Right lobe of liver (tissue), 6 donors: ENCODE measurements around the gene FRMD4A. TPM values are rescaled to one million over a fixed set of nuclear protein-coding genes. Genes with fewer than 3 reads are reported as not detected.

Source experiments
- ATAC-seq, 4 donors: fragments of 200-7000 bp; cut with Tn5 transposase; one replicate each; pipeline ENCODE4 v1.9.1; 2020; ENCODE audit warnings: mild to moderate bottlenecking in 4 of 4, moderate library complexity in 4 of 4
- DNase-seq, 3 donors: peaks; one replicate each; pipeline ENCODE4 v3.0.0-alpha.2; 2020
- H3K27ac ChIP-seq, 3 donors: fragments of 200-600 bp; one replicate each; pipeline ENCODE4 v1.8.0; 2022
- H3K27me3 ChIP-seq, 2 donors: fragments of 200-600 bp; one replicate each; pipeline ENCODE4 v1.8.0; 2022
- H3K36me3 ChIP-seq, 4 donors: fragments of 200-600 bp; sonication (generic) in 1 of 4; one replicate each; pipeline versions ENCODE4 v1.5.1 to v1.8.0; 2017 to 2022; ENCODE audit warnings: control low read depth in 1 of 4
- H3K4me1 ChIP-seq, 4 donors: fragments of 200-600 bp; sonication (generic) in 1 of 4; one replicate each; pipeline versions ENCODE4 v1.5.1 to v1.8.0; 2017 to 2022; ENCODE audit warnings: control low read depth in 1 of 4
- H3K4me3 ChIP-seq, 3 donors: fragments of 200-600 bp; one replicate each; pipeline ENCODE4 v1.8.0; 2022
- H3K9me3 ChIP-seq, 4 donors: fragments of 200-600 bp; sonication (generic) in 1 of 4; one replicate each; pipeline versions ENCODE4 v1.5.1 to v1.8.0; 2017 to 2022; ENCODE audit warnings: control low read depth in 1 of 4
- CTCF ChIP-seq, 4 donors: fragments of 200-600 bp in 3 of 4; fragments of 450-650 bp in 1 of 4; IDR thresholded peaks; one replicate each; pipeline versions ENCODE4 v1.5.1 to v1.8.0; 2016 to 2022; ENCODE audit warnings: antibody characterized with exemption in 4 of 4, mild to moderate bottlenecking in 2 of 4
- POLR2A ChIP-seq: fragments of 450-650 bp; IDR thresholded peaks from one replicate; pipeline ENCODE4 v1.6.1; 2017; ENCODE audit warnings: antibody characterized with exemption, mild to moderate bottlenecking
- WGBS: methylation state at CpG from one replicate; pipeline ENCODE4 v1.1.6; 2018; ENCODE audit warnings: low coverage, low lambda C conversion rate; ENCODE audit not compliant: insufficient coverage; ENCODE audit errors: missing lambda C conversion rate; 5-methylcytosine and 5-hydroxymethylcytosine counted together
- intact Hi-C, 2 donors: fragments of 100-400 bp; cut with DNase I; formaldehyde crosslinking; loops; one replicate each; pipeline versions ENCODE4 v1.11.2 to v1.14.1; 2022
- total RNA-seq, 6 experiments: library from RNA; depleted of rRNA in 2 of 6; stranded (reverse); fragments of >200 nt in 2 of 6; fragmentation: NEBNext Ultra II Directional in 3 of 6; extraction: Animal tissue kit (Norgen Biotek cat#: 25700) in 3 of 6; gene quantifications; one replicate each; pipeline versions ENCODE4 v1.1.0 to v1.2.4, GENCODE V29; 2016 to 2023
- donor health status: DM: no; HTN: yes; CAD: no.
- donor health status: DM: no; HTN: no; CAD: no.
- donor health status: DM: no; HTN: no; CAD: no.
- donor health status: DM: no; HTN: yes; CAD: no.
- donor health status: DM: no; HTN: yes; CAD: no.

The FRMD4A gene
- total RNA-seq, 6 experiments from 2014 or later = 8.4 to 22.8 (median 13.3) TPM

- 56% methylated on average over 4 of the region's 4 CpGs for WGBS
Observed at GRCh38 chr10:14146501-14146900, 184.2 kb downstream of the FRMD4A start.

DNA sequence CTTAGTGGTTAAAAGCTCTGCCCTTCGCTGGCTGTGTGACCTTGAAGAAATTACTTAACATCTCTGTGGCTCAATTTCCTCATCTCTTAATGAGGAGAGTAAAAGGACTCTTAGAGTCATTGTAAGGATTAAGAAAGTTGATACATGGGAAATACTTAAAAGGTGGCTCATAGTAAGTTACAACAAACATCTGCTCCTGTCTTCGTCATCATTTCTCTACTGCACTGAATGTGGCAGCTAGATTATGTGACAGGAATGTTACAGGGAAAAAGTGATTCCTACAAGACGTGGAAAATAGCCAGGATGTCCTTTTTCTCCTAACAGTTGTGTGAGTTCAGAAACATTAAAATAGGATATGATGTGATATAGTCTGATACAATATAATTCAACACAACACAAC is 184.7 kb downstream of the FRMD4A start:
- WGBS = 73% methylated on average over 3 of the region's 3 CpGs
- no peaks in the 10 kb centered on the region for H3K27me3 ChIP-seq
- TF ChIP-seq CTCF (IDR thresholded peaks at IDR 0.05) (no peak), POLR2A (no peak)
- H3K4me1 ChIP-seq = no peaks in the 10 kb centered on the region
- ATAC-seq (no peak), DNase-seq (no peak)
- no peak overlapping the region for H3K4me3 ChIP-seq
- no peaks in the 10 kb centered on the region for H3K36me3 ChIP-seq
- no peak overlapping the region for H3K27ac ChIP-seq
- H3K9me3 ChIP-seq = no peaks in the 10 kb centered on the region
- intact Hi-C loops = no loop called here

More at GRCh38 chr10:14146501-14146900, 184.2 kb downstream of the FRMD4A start:
- Histone ChIP-seq H3K4me3 (no peak overlapping the region), H3K27me3 (no peaks in the 10 kb centered on the region), H3K9me3 (no peaks in the 10 kb centered on the region), H3K27ac (no peak overlapping the region), H3K36me3 (no peaks in the 10 kb centered on the region), H3K4me1 (no peaks in the 10 kb centered on the region)
- ATAC-seq (no peak), DNase-seq (no peak)
- intact Hi-C loops = no loop called here
- TF ChIP-seq POLR2A = no peak
- no peak for TF ChIP-seq CTCF (IDR thresholded peaks at IDR 0.05)

DNA sequence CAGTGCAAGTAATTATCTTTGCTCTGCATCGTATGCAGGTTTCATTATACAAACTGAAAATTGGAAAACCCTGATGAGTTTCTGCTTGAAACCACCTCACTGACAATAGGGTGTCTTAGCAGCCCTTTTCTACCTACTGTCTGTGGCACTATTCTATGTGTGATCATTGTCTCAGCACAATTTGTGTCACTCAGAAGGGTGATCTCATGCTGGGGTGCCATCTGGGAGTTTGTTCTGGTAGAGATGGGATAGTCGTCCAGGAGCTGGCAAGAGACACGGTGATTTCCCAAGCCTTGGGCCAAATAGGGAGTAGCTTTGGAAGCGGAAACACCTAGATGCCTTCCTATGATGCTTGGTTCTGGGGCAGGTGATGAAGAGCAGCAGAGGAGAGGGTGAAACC is 186.3 kb downstream of the FRMD4A start:
- no peaks in the 10 kb centered on the region for H3K27me3 ChIP-seq
- intact Hi-C loops = no loop called here
- no peaks in the 10 kb centered on the region for H3K4me1 ChIP-seq
- TF ChIP-seq CTCF (IDR thresholded peaks at IDR 0.05) (no peak), POLR2A (no peak)
- DNase-seq (no peak), ATAC-seq (no peak)
- H3K9me3 ChIP-seq = no peaks in the 10 kb centered on the region
- H3K36me3 ChIP-seq = no peaks in the 10 kb centered on the region
- H3K27ac ChIP-seq = no peak overlapping the region
- H3K4me3 ChIP-seq = no peak overlapping the region
- WGBS = 57% methylated on average over 3 of the region's 4 CpGs

DNA sequence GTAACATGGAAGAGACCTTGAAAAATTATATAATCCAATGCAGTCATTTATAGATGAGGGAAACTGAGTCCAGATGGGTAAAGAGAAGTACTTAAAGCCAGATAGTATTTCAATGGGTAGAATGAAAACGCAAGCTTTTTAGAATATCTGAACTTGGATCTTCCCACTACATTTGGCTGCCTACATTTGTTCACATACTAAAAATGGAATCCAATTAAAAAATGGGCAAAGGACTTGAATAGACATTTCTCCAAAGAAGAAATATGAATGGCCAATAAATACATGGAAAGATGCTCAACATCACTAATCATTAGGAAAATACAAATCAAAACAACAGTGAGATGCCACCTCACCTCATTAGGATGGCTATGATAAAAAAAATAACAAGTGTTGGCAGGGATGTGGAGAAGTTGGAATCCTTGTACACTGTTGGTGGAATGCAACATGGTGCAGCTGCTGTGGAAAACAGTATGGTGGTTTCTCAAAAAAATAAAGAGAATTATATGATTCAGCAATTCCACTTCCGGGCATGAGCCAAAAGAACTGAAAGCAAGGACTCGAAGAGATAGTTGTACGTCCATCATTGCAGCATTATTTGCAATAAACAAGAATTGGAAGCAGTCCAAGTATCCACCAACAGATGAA is 188.0 kb downstream of the FRMD4A start:
- no peak for DNase-seq
- intact Hi-C loops = no loop called here
- WGBS = 77% methylated on average over 4 of the region's 4 CpGs
- no peak for ATAC-seq
- no peaks in the 10 kb centered on the region for H3K36me3 ChIP-seq
- H3K4me3 ChIP-seq = no peak overlapping the region
- no peaks in the 10 kb centered on the region for H3K9me3 ChIP-seq
- no peak overlapping the region for H3K27ac ChIP-seq
- no peaks in the 10 kb centered on the region for H3K27me3 ChIP-seq
- H3K4me1 ChIP-seq = no peaks in the 10 kb centered on the region
- no peak for TF ChIP-seq POLR2A
- no peak for TF ChIP-seq CTCF (IDR thresholded peaks at IDR 0.05)

GRCh38 chr10:14141283-14141682 is 189.4 kb downstream of the FRMD4A start:
- H3K4me1 ChIP-seq = no peaks in the 10 kb centered on the region
- H3K9me3 ChIP-seq = no peaks in the 10 kb centered on the region
- TF ChIP-seq POLR2A (no peak), CTCF (IDR thresholded peaks at IDR 0.05) (no peak)
- WGBS = 69% methylated on average over 5 of the region's 5 CpGs
- intact Hi-C loops = no loop called here
- H3K4me3 ChIP-seq = no peak overlapping the region
- H3K27ac ChIP-seq = no peak overlapping the region
- no peak for ATAC-seq
- no peaks in the 10 kb centered on the region for H3K36me3 ChIP-seq
- no peak for DNase-seq
- no peaks in the 10 kb centered on the region for H3K27me3 ChIP-seq
